Vagina (tissue), 2 donors: ENCODE data around the gene RUFY1. TPM values are rescaled to one million over a fixed set of nuclear protein-coding genes. Genes with fewer than 3 reads are reported as not detected.

ENCODE experiments used
- DNase-seq, 2 donors: peaks; one replicate each; pipeline ENCODE4 v3.0.0-alpha.2; 2017; ENCODE audit errors: extremely low spot score in 2 of 2
- H3K27ac ChIP-seq: fragments of 200-600 bp; sonication (generic); one replicate; pipeline ENCODE4 v1.5.1; 2019
- H3K27me3 ChIP-seq: fragments of 200-600 bp; sonication (generic); one replicate; pipeline ENCODE4 v1.5.1; 2019
- H3K36me3 ChIP-seq, 2 donors: fragments of 200-600 bp; sonication (generic); one replicate each; pipeline ENCODE4 v1.5.1; 2017 to 2019
- H3K4me1 ChIP-seq: fragments of 200-600 bp; sonication (generic); one replicate; pipeline ENCODE4 v1.5.1; 2019
- H3K4me3 ChIP-seq, 2 donors: fragments of 200-600 bp; sonication (generic); 1 replicate in 1 of 2; 2 replicates in 1 of 2; pipeline ENCODE4 v1.5.1; 2016 to 2019
- H3K9me3 ChIP-seq: fragments of 200-600 bp; sonication (generic); one replicate; pipeline ENCODE4 v1.5.1; 2019
- POLR2A ChIP-seq, 2 donors: fragments of 450-650 bp; IDR thresholded peaks; one replicate each; pipeline ENCODE4 v1.6.1; 2017; ENCODE audit warnings: antibody characterized with exemption in 2 of 2, mild to moderate bottlenecking in 2 of 2, moderate library complexity in 2 of 2
- POLR2AphosphoS5 ChIP-seq, 2 donors: sonication (generic); formaldehyde crosslinking; IDR thresholded peaks; one replicate each; pipeline ENCODE4 v1.9.0; 2017; ENCODE audit warnings: antibody characterized with exemption in 2 of 2, mild to moderate bottlenecking in 2 of 2, low read depth in 1 of 2; ENCODE audit not compliant: insufficient read depth in 1 of 2
- intact Hi-C: fragments of 100-400 bp; cut with DNase I; formaldehyde crosslinking; loops from one replicate; pipeline ENCODE4 v1.15.1; 2023
- total RNA-seq: library from RNA; depleted of rRNA; stranded (reverse); fragments of >200 nt; gene quantifications from one replicate; pipeline ENCODE4 v1.2.3, GENCODE V29; 2016
- TF ChIP-seq, protein P1 (sequence below), 3 experiments: fragments of 450-650 bp in 2 of 3; fragments of 200-600 bp in 1 of 3; sonication (generic) in 1 of 3; IDR thresholded peaks; one replicate each; pipeline ENCODE4 v1.5.1; 2017 to 2019; ENCODE audit warnings: antibody characterized with exemption in 3 of 3, mild to moderate bottlenecking in 2 of 3, moderate library complexity in 2 of 3

Gene RUFY1
- total RNA-seq, 1 donor from 2014 or later: 35.6 TPM

DNA sequence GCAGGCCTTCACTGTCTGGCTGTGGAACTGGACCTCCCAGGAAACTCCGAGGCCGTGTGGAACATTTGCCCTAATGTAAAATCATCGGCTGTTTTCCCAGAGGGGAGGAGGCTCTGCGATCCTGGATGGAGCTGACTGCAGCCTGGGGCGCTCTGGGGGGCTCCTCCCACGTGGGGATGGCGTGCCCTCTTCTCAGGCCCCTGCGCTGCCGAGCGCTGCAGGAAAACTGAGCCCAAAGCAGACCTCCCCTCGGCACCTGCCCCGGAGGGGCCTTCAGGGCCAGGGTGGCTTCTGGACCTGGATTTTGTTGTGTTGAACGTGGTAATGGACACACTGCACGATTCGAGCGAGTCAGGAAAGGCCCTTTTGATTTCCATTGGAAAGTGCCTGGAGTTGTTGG lies 49.2 kb downstream of the RUFY1 start:
- TF ChIP-seq POLR2A (IDR thresholded peaks at IDR 0.05) (no peak), POLR2AphosphoS5 (IDR thresholded peaks at IDR 0.05; ENCODE audit: insufficient read depth in 1 of 2, low read depth in 1 of 2) (no peak)
- TF ChIP-seq, protein P1, sequence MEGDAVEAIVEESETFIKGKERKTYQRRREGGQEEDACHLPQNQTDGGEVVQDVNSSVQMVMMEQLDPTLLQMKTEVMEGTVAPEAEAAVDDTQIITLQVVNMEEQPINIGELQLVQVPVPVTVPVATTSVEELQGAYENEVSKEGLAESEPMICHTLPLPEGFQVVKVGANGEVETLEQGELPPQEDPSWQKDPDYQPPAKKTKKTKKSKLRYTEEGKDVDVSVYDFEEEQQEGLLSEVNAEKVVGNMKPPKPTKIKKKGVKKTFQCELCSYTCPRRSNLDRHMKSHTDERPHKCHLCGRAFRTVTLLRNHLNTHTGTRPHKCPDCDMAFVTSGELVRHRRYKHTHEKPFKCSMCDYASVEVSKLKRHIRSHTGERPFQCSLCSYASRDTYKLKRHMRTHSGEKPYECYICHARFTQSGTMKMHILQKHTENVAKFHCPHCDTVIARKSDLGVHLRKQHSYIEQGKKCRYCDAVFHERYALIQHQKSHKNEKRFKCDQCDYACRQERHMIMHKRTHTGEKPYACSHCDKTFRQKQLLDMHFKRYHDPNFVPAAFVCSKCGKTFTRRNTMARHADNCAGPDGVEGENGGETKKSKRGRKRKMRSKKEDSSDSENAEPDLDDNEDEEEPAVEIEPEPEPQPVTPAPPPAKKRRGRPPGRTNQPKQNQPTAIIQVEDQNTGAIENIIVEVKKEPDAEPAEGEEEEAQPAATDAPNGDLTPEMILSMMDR (IDR thresholded peaks at IDR 0.05): no peak
- peaks cover 0 to 85% of the 10 kb centered on the region in 2 donors for H3K36me3 ChIP-seq
- no peak overlapping the region for H3K4me3 ChIP-seq
- intact Hi-C loops: no loop called here
- DNase-seq: no peak
- no peaks in the 10 kb centered on the region for H3K4me1 ChIP-seq
- no peaks in the 10 kb centered on the region for H3K9me3 ChIP-seq
- no peaks in the 10 kb centered on the region for H3K27me3 ChIP-seq
- no peak overlapping the region for H3K27ac ChIP-seq

DNA sequence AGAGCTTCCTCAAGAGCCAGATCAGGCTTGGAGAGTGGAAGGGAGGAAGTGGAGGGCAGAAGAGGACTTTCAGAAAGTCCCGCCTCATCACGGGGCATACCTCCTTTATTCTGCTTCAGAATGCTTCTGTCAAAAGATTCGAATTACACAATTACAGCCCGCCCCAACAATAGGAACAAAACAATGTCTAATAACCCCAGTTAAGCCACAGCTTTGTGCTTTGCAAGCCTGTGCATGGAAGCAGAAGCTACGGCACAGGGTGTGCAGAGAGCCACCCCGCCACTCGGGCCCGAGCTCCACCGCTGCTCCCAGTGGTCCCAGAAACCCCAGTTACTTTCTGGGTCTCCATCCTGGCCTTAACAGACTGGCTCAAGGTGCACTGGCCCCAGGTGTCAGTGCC lies 49.6 kb downstream of the RUFY1 start:
- intact Hi-C loops: no loop called here
- no peak for DNase-seq

DNA sequence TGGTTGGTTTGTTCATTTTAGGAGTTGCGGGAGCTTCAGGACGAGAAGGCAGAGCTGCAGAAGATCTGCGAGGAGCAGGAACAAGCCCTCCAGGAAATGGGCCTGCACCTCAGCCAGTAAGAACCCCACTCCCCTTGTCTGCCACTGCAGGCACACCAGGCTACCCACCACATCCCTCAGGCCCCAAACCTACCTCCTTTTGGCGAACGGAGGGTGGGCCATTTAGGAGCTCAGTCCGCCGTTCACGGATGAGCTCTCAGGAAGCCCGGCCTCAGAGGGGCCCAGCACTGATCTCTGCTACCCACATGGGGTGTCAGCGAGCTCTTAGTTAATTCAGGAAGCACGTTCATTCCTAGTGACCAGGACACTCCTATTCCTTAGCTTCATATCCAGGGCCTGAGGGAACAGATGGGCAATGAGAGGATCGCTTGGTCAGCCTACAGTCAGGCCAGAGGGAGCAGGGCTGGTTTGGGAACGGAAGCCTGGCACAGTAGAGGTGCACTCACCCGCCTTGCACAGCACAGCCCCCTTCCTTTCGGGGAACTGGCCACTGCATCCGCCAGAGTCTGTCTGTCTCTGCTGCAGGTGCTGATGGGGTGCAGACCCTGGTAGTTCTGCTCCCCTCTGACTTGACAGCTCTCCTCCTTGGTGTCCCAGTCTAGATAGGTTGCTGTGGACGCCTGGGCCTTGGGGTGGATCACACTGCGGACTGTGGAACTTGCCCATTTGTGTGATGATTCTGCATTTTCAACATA lies 51.7 kb downstream of the RUFY1 start:
- peaks cover 0 to 78% of the 10 kb centered on the region in 2 donors for H3K36me3 ChIP-seq
- DNase-seq: no peak
- intact Hi-C loops: no loop called here

More for the DNA sequence above, 49.6 kb downstream of the RUFY1 start:
- H3K9me3 ChIP-seq: no peaks in the 10 kb centered on the region
- no peaks in the 10 kb centered on the region for H3K27me3 ChIP-seq
- peaks cover 3% of the 10 kb centered on the region for H3K4me1 ChIP-seq
- H3K36me3 ChIP-seq: peaks cover 0 to 81% of the 10 kb centered on the region in 2 donors
- TF ChIP-seq, protein P1 (IDR thresholded peaks at IDR 0.05): no peak
- TF ChIP-seq POLR2AphosphoS5 (IDR thresholded peaks at IDR 0.05; ENCODE audit: insufficient read depth in 1 of 2, low read depth in 1 of 2) (no peak), POLR2A (IDR thresholded peaks at IDR 0.05) (no peak)
- no peak overlapping the region for H3K4me3 ChIP-seq
- no peak overlapping the region for H3K27ac ChIP-seq

DNA sequence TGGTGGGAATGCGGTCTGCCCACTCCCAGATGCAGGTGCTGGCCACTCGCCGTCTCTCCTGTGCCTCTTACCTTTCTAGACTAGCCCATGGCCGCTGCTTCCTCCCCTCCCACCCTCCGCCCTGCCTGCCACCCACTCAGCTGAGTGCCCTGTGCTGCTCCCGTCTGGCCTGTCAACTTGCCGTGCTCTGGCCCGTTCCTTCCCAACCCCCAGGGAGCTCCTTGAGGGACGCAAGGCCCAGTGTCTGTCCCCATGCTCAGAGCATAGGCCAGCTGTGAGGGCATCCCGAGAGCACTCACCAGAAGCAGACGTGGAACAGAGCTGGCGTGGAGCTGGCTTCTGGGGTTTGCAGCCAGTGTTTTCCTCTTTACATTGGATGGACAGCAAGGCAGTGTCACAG lies 53.0 kb downstream of the RUFY1 start:
- H3K4me1 ChIP-seq: peaks cover 25% of the 10 kb centered on the region
- no peak for DNase-seq
- no peak overlapping the region for H3K27ac ChIP-seq
- H3K9me3 ChIP-seq: no peaks in the 10 kb centered on the region
- no peak for TF ChIP-seq POLR2A (IDR thresholded peaks at IDR 0.05)
- TF ChIP-seq, protein P1 (IDR thresholded peaks at IDR 0.05): no peak
- TF ChIP-seq POLR2AphosphoS5 (IDR thresholded peaks at IDR 0.05; ENCODE audit: insufficient read depth in 1 of 2, low read depth in 1 of 2): no peak
- peaks cover 0 to 76% of the 10 kb centered on the region in 2 donors for H3K36me3 ChIP-seq
- H3K27me3 ChIP-seq: no peaks in the 10 kb centered on the region
- H3K4me3 ChIP-seq: no peak overlapping the region
- intact Hi-C loops: no loop called here

More for the DNA sequence above, 51.7 kb downstream of the RUFY1 start:
- Histone ChIP-seq H3K9me3 (no peaks in the 10 kb centered on the region), H3K4me3 (no peak overlapping the region), H3K27me3 (no peaks in the 10 kb centered on the region), H3K4me1 (peaks cover 19% of the 10 kb centered on the region), H3K27ac (no peak overlapping the region)
- TF ChIP-seq, protein P1 (IDR thresholded peaks at IDR 0.05): no peak
- TF ChIP-seq POLR2AphosphoS5 (IDR thresholded peaks at IDR 0.05; ENCODE audit: insufficient read depth in 1 of 2, low read depth in 1 of 2) (no peak), POLR2A (IDR thresholded peaks at IDR 0.05) (no peak)
